ENCODE results near the gene FGD4. TPM values are rescaled to one million over a fixed set of nuclear protein-coding genes. Genes with fewer than 3 reads are reported as not detected.
A peak's percentile ranks its signal among the peaks of the same experiment; 100 is the strongest.
"Not testable (repeated sequence)": the region's sequence is repeated elsewhere in the genome, so short reads cannot be mapped to it uniquely, and the experiment has no call there.

FGD4 gene
- total and polyA plus RNA-seq, 4 donors, result 4.8 to 64.6 (median 24.2) TPM

DNA sequence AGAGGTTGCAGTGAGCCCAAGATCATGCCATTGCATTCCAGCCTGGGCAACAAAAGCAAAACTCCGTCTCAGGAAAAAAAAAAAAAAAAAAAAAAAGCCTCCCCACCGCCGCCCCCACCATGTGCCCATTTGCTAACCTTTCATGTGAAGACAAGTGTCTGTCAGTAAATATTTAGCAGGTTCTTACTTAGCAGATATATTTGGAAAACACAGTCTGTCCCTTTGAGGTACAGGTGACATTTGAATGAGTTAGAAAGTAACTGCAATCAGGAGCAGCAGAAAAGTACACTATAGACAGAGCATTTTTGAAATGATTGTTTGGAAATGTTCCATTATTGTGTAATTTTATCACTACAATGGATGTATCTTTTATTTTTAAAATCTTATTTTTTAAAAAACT, 119.7 kb downstream of the FGD4 start:
- Histone ChIP-seq H3K9ac (ENCODE audit: insufficient read depth in 1 of 2, low read length in 2 of 2) (no peak overlapping the region), H3K27me3 (ENCODE audit: control insufficient read depth in 3 of 3, insufficient read depth in 3 of 3, low read length in 2 of 3) (no peaks in the 10 kb centered on the region), H3K36me3 (ENCODE audit: control insufficient read depth in 4 of 4, insufficient read depth in 4 of 4, low read length in 4 of 4) (no peaks in the 10 kb centered on the region), H3K4me1 (ENCODE audit: control insufficient read depth in 5 of 5, insufficient read depth in 5 of 5, low read length in 5 of 5) (peaks cover 0 to 22% (median 2%) of the 10 kb centered on the region in 5 donors), H3K9me3 (ENCODE audit: control insufficient read depth in 4 of 4, insufficient read depth in 3 of 4, low read length in 3 of 4) (no peaks in the 10 kb centered on the region), H3K4me3 (no peak overlapping the region), H3K27ac (ENCODE audit: low read depth in 1 of 2, low read length in 1 of 2) (no peak overlapping the region)
- ATAC-seq (ENCODE audit: insufficient read depth, low FRiP score) (no peak), DNase-seq (no peak)
- no peak for TF ChIP-seq CTCF (IDR thresholded peaks at IDR 0.05; ENCODE audit: control extremely low read depth, extremely low read depth)
- 79 to 95% methylated on average over 2 to 3 of the region's 3 CpGs for WGBS, 2 donors

- Histone ChIP-seq H3K9me3 (ENCODE audit: control insufficient read depth in 4 of 4, insufficient read depth in 3 of 4, low read length in 3 of 4) (no peaks in the 10 kb centered on the region), H3K4me1 (ENCODE audit: control insufficient read depth in 5 of 5, insufficient read depth in 5 of 5, low read length in 5 of 5) (peaks cover 0 to 14% (median 2%) of the 10 kb centered on the region in 5 donors), H3K9ac (ENCODE audit: insufficient read depth in 1 of 2, low read length in 2 of 2) (peak overlapping the region in 1 of 2 donors; percentile 61), H3K4me3 (no peak overlapping the region), H3K27me3 (ENCODE audit: control insufficient read depth in 3 of 3, insufficient read depth in 3 of 3, low read length in 2 of 3) (no peaks in the 10 kb centered on the region), H3K27ac (ENCODE audit: low read depth in 1 of 2, low read length in 1 of 2) (peak overlapping the region in 1 of 2 donors; percentile 77), H3K36me3 (ENCODE audit: control insufficient read depth in 4 of 4, insufficient read depth in 4 of 4, low read length in 4 of 4) (no peaks in the 10 kb centered on the region)
- DNase-seq, result no peak
- 18 to 36% methylated on average over 5 of the region's 5 CpGs for WGBS, 2 donors
- no peak for TF ChIP-seq CTCF (IDR thresholded peaks at IDR 0.05; ENCODE audit: control extremely low read depth, extremely low read depth)
- ATAC-seq (ENCODE audit: insufficient read depth, low FRiP score), result no peak
Measured at GRCh38 chr12:32522331-32523221, 123.2 kb downstream of the FGD4 start.

- H3K9ac ChIP-seq (ENCODE audit: insufficient read depth in 1 of 2, low read length in 2 of 2); H3K4me3 ChIP-seq; DNase-seq; H3K27me3 ChIP-seq (ENCODE audit: control insufficient read depth in 3 of 3, insufficient read depth in 3 of 3, low read length in 2 of 3); H3K27ac ChIP-seq (ENCODE audit: low read depth in 1 of 2, low read length in 1 of 2); ATAC-seq (ENCODE audit: insufficient read depth, low FRiP score); H3K9me3 ChIP-seq (ENCODE audit: control insufficient read depth in 4 of 4, insufficient read depth in 3 of 4, low read length in 3 of 4); H3K36me3 ChIP-seq (ENCODE audit: control insufficient read depth in 4 of 4, insufficient read depth in 4 of 4, low read length in 4 of 4): not testable (repeated sequence)
- H3K4me1 ChIP-seq (ENCODE audit: control insufficient read depth in 5 of 5, insufficient read depth in 5 of 5, low read length in 5 of 5), result peaks cover 0 to 15% (median 2%) of the 10 kb centered on the region in 5 donors
- WGBS, 2 donors, result 89 to 95% methylated on average over 17 to 20 of the region's 20 CpGs
Measured at GRCh38 chr12:32525802-32526201, 126.4 kb downstream of the FGD4 start.

- not testable (repeated sequence) for H3K4me3 ChIP-seq; DNase-seq; H3K27ac ChIP-seq (ENCODE audit: low read depth in 1 of 2, low read length in 1 of 2); H3K27me3 ChIP-seq (ENCODE audit: control insufficient read depth in 3 of 3, insufficient read depth in 3 of 3, low read length in 2 of 3); H3K9me3 ChIP-seq (ENCODE audit: control insufficient read depth in 4 of 4, insufficient read depth in 3 of 4, low read length in 3 of 4); H3K9ac ChIP-seq (ENCODE audit: insufficient read depth in 1 of 2, low read length in 2 of 2); ATAC-seq (ENCODE audit: insufficient read depth, low FRiP score); H3K36me3 ChIP-seq (ENCODE audit: control insufficient read depth in 4 of 4, insufficient read depth in 4 of 4, low read length in 4 of 4)
- H3K4me1 ChIP-seq (ENCODE audit: control insufficient read depth in 5 of 5, insufficient read depth in 5 of 5, low read length in 5 of 5), result peaks cover 0 to 15% (median 2%) of the 10 kb centered on the region in 5 donors
- WGBS, 2 donors, result 92 to 94% methylated on average over 9 of the region's 9 CpGs
Measured at GRCh38 chr12:32526343-32526742, 127.0 kb downstream of the FGD4 start.

Measured in lung (tissue), 12 donors.